ENCODE data around the gene EID2B. TPM values are rescaled to one million over a fixed set of nuclear protein-coding genes. Genes with fewer than 3 reads are reported as not detected.

The EID2B gene
- total RNA-seq, 1 donor: 5.1 TPM

- no peaks in the 10 kb centered on the region for H3K79me2 ChIP-seq (ENCODE audit: insufficient read depth, low read length)
- no peaks in the 10 kb centered on the region for H3K9me3 ChIP-seq (ENCODE audit: low read depth, low read length)
- H2AFZ ChIP-seq (ENCODE audit: low read length): no peak overlapping the region
- no peak for DNase-seq (ENCODE audit: insufficient read length, low spot score, missing footprints)
- TF ChIP-seq CTCF (IDR thresholded peaks at IDR 0.05; ENCODE audit: extremely low read depth, low read depth, low read length): no peak
- no peaks in the 10 kb centered on the region for H4K20me1 ChIP-seq (ENCODE audit: insufficient read depth, low read length)
- H3K36me3 ChIP-seq (ENCODE audit: insufficient read depth, low read length): no peaks in the 10 kb centered on the region
- H3K27ac ChIP-seq (ENCODE audit: low read depth, low read length): no peak overlapping the region
- H3K4me3 ChIP-seq (ENCODE audit: insufficient read depth, low read length): no peak overlapping the region
- H3K27me3 ChIP-seq (ENCODE audit: insufficient read depth, low read length): peaks cover 6% of the 10 kb centered on the region
- H3K4me2 ChIP-seq (ENCODE audit: insufficient read depth, low read length): no peak overlapping the region
- H3K4me1 ChIP-seq (ENCODE audit: insufficient read depth, low read length): no peaks in the 10 kb centered on the region
Measured at GRCh38 chr19:39554701-39555311, 22.2 kb upstream of the EID2B start.

GRCh38 chr19:39553082-39553652, 20.5 kb upstream of the EID2B start:
- Histone ChIP-seq H2AFZ (ENCODE audit: low read length) (no peak overlapping the region), H3K27me3 (ENCODE audit: insufficient read depth, low read length) (peaks cover 6% of the 10 kb centered on the region), H3K79me2 (ENCODE audit: insufficient read depth, low read length) (no peaks in the 10 kb centered on the region), H3K27ac (ENCODE audit: low read depth, low read length) (no peak overlapping the region), H4K20me1 (ENCODE audit: insufficient read depth, low read length) (no peaks in the 10 kb centered on the region), H3K4me2 (ENCODE audit: insufficient read depth, low read length) (no peak overlapping the region), H3K36me3 (ENCODE audit: insufficient read depth, low read length) (no peaks in the 10 kb centered on the region), H3K9me3 (ENCODE audit: low read depth, low read length) (no peaks in the 10 kb centered on the region), H3K4me3 (ENCODE audit: insufficient read depth, low read length) (no peak overlapping the region), H3K4me1 (ENCODE audit: insufficient read depth, low read length) (no peaks in the 10 kb centered on the region)
- DNase-seq (ENCODE audit: insufficient read length, low spot score, missing footprints): no peak
- no peak for TF ChIP-seq CTCF (IDR thresholded peaks at IDR 0.05; ENCODE audit: extremely low read depth, low read depth, low read length)

- no peak overlapping the region for H2AFZ ChIP-seq (ENCODE audit: low read length)
- no peak for TF ChIP-seq CTCF (IDR thresholded peaks at IDR 0.05; ENCODE audit: extremely low read depth, low read depth, low read length)
- no peaks in the 10 kb centered on the region for H3K79me2 ChIP-seq (ENCODE audit: insufficient read depth, low read length)
- peaks cover 10% of the 10 kb centered on the region for H3K27me3 ChIP-seq (ENCODE audit: insufficient read depth, low read length)
- no peaks in the 10 kb centered on the region for H3K9me3 ChIP-seq (ENCODE audit: low read depth, low read length)
- no peaks in the 10 kb centered on the region for H3K36me3 ChIP-seq (ENCODE audit: insufficient read depth, low read length)
- no peaks in the 10 kb centered on the region for H3K4me1 ChIP-seq (ENCODE audit: insufficient read depth, low read length)
- no peak overlapping the region for H3K4me3 ChIP-seq (ENCODE audit: insufficient read depth, low read length)
- H3K27ac ChIP-seq (ENCODE audit: low read depth, low read length): no peak overlapping the region
- no peak for DNase-seq (ENCODE audit: insufficient read length, low spot score, missing footprints)
- H4K20me1 ChIP-seq (ENCODE audit: insufficient read depth, low read length): no peaks in the 10 kb centered on the region
- no peak overlapping the region for H3K4me2 ChIP-seq (ENCODE audit: insufficient read depth, low read length)
Measured at GRCh38 chr19:39550197-39550596, 17.5 kb upstream of the EID2B start.

- no peaks in the 10 kb centered on the region for H4K20me1 ChIP-seq (ENCODE audit: insufficient read depth, low read length)
- H3K4me1 ChIP-seq (ENCODE audit: insufficient read depth, low read length): no peaks in the 10 kb centered on the region
- no peak overlapping the region for H2AFZ ChIP-seq (ENCODE audit: low read length)
- H3K27ac ChIP-seq (ENCODE audit: low read depth, low read length): no peak overlapping the region
- H3K79me2 ChIP-seq (ENCODE audit: insufficient read depth, low read length): no peaks in the 10 kb centered on the region
- H3K36me3 ChIP-seq (ENCODE audit: insufficient read depth, low read length): no peaks in the 10 kb centered on the region
- H3K4me2 ChIP-seq (ENCODE audit: insufficient read depth, low read length): no peak overlapping the region
- no peak for TF ChIP-seq CTCF (IDR thresholded peaks at IDR 0.05; ENCODE audit: extremely low read depth, low read depth, low read length)
- H3K27me3 ChIP-seq (ENCODE audit: insufficient read depth, low read length): peaks cover 4% of the 10 kb centered on the region
- no peaks in the 10 kb centered on the region for H3K9me3 ChIP-seq (ENCODE audit: low read depth, low read length)
- H3K4me3 ChIP-seq (ENCODE audit: insufficient read depth, low read length): no peak overlapping the region
- no peak for DNase-seq (ENCODE audit: insufficient read length, low spot score, missing footprints)
Measured at GRCh38 chr19:39546599-39546998, 13.9 kb upstream of the EID2B start.

Measured in osteoblast (primary cell).